Adipose tissue (tissue), 3 donors: Measurements from ENCODE around the gene TMEM127. TPM values are rescaled to one million over a fixed set of nuclear protein-coding genes. Genes with fewer than 3 reads are reported as not detected.

Source experiments
- H3K27ac ChIP-seq: one replicate; pipeline ENCODE4 v1.5.1; 2013; ENCODE audit warnings: low read depth, low read length
- WGBS, 3 donors: extraction: QIAGEN DNeasy Blood & Tissue Kit; methylation state at CpG; one replicate each; pipeline ENCODE4 v1.1.7; 2013; 5-methylcytosine and 5-hydroxymethylcytosine counted together
- polyA plus RNA-seq, 3 donors: library from polyadenylated mRNA; stranded (reverse); fragments of 200-250 nt; gene quantifications; one replicate each; pipeline ENCODE4 v1.2.3, GENCODE V29; 2013
- donor health status: healthy with polysubstance abuse.
- donor health status: Bipolar disorder and iron deficiency.
- donor health status: healthy.

Gene TMEM127
- polyA plus RNA-seq, 3 donors = 12.3 to 27.7 (median 18.8) TPM

GRCh38 chr2:96214554-96214953 is 51.2 kb downstream of the TMEM127 start:
- H3K27ac ChIP-seq = no peak overlapping the region
- WGBS, 3 donors = 83 to 92% (median 88%) methylated on average over 4 of the region's 4 CpGs

GRCh38 chr2:96213379-96213778 is 52.4 kb downstream of the TMEM127 start:
- 90 to 95% (median 95%) methylated on average over 12 of the region's 12 CpGs for WGBS, 3 donors
- no peak overlapping the region for H3K27ac ChIP-seq

- 84 to 94% (median 87%) methylated on average over 4 of the region's 4 CpGs for WGBS, 3 donors
Measured at GRCh38 chr2:96212339-96212738, 53.5 kb downstream of the TMEM127 start.

GRCh38 chr2:96209729-96210085 is 56.1 kb downstream of the TMEM127 start:
- H3K27ac ChIP-seq = no peak overlapping the region
- 85 to 93% (median 92%) methylated on average over 9 of the region's 9 CpGs for WGBS, 3 donors

More at GRCh38 chr2:96212339-96212738, 53.5 kb downstream of the TMEM127 start:
- H3K27ac ChIP-seq = no peak overlapping the region

GRCh38 chr2:96209011-96209728 is 56.6 kb downstream of the TMEM127 start:
- 7 to 9% (median 9%) methylated on average over 21 of the region's 21 CpGs for WGBS, 3 donors
- no peak overlapping the region for H3K27ac ChIP-seq

GRCh38 chr2:96208143-96209010 is 57.4 kb downstream of the TMEM127 start, which contains the start of gene STARD7:
STARD7 (minus strand) TSS chr2:96208827; CDS start chr2:96208434, 393 bp downstream.
- 0 to 1% (median 1%) methylated on average over 94 to 100 of the region's 100 CpGs for WGBS, 3 donors
- H3K27ac ChIP-seq = peak within 1 kb of the TSS; percentile 93

- H3K27ac ChIP-seq = no peak overlapping the region
- WGBS, 3 donors = 0 to 1% (median 0%) methylated on average over 12 of the region's 12 CpGs
Measured at GRCh38 chr2:96207774-96208142, 58.0 kb downstream of the TMEM127 start.

- 8 to 20% (median 16%) methylated on average over 11 of the region's 11 CpGs for WGBS, 3 donors
- H3K27ac ChIP-seq = no peak overlapping the region
Measured at GRCh38 chr2:96207073-96207773, 58.6 kb downstream of the TMEM127 start.

- H3K27ac ChIP-seq = no peak overlapping the region
Measured at GRCh38 chr2:96205888-96206287, 59.9 kb downstream of the TMEM127 start.

GRCh38 chr2:96204836-96205624 is 60.8 kb downstream of the TMEM127 start:
- 18 to 39% (median 33%) methylated on average over 6 of the region's 6 CpGs for WGBS, 3 donors
- no peak overlapping the region for H3K27ac ChIP-seq

GRCh38 chr2:96203130-96204028 is 62.4 kb downstream of the TMEM127 start:
- H3K27ac ChIP-seq = no peak overlapping the region
- WGBS, 3 donors = 79 to 81% (median 80%) methylated on average over 9 of the region's 9 CpGs

GRCh38 chr2:96202152-96202854 is 63.5 kb downstream of the TMEM127 start:
- no peak overlapping the region for H3K27ac ChIP-seq
- 59 to 83% (median 83%) methylated on average over 4 of the region's 4 CpGs for WGBS, 3 donors

- no peak overlapping the region for H3K27ac ChIP-seq
Measured at GRCh38 chr2:96201338-96201737, 64.5 kb downstream of the TMEM127 start.

GRCh38 chr2:96198921-96199320 is 66.9 kb downstream of the TMEM127 start:
- WGBS, 3 donors = 72 to 94% (median 91%) methylated on average over 2 of the region's 2 CpGs
- H3K27ac ChIP-seq = no peak overlapping the region

More at GRCh38 chr2:96201338-96201737, 64.5 kb downstream of the TMEM127 start:
- 32 to 81% (median 78%) methylated on average over 5 of the region's 5 CpGs for WGBS, 3 donors
